Liver (tissue), 3 donors: Measurements from ENCODE around the gene NOP14.

ENCODE experiments used
- ATF3 ChIP-seq: IDR thresholded peaks from 2 replicates; pipeline ENCODE4 v1.6.1; 2016; ENCODE audit warnings: antibody characterized with exemption
- CTCF ChIP-seq: fragments of 150-350 bp; IDR thresholded peaks from 2 replicates; pipeline ENCODE4 v1.5.1; 2017; ENCODE audit warnings: improper control_type of control experiment, low read depth, low read length; ENCODE audit not compliant: missing input control
- EGR1 ChIP-seq, 2 donors: IDR thresholded peaks; 2 replicates each; pipeline ENCODE4 v1.6.1; 2016 to 2018; ENCODE audit warnings: antibody characterized with exemption in 2 of 2, low read depth in 2 of 2
- FOXA1 ChIP-seq: IDR thresholded peaks from 2 replicates; pipeline ENCODE4 v1.6.1; 2016; ENCODE audit warnings: antibody characterized with exemption
- FOXA2 ChIP-seq: IDR thresholded peaks from 2 replicates; pipeline ENCODE4 v1.6.1; 2016; ENCODE audit warnings: antibody characterized with exemption
- GABPA ChIP-seq, 2 donors: IDR thresholded peaks in 1 of 2; conservative IDR thresholded peaks in 1 of 2; 2 replicates each; pipeline ENCODE4 v1.6.1; 2016; ENCODE audit warnings: antibody characterized with exemption in 2 of 2, mild to moderate bottlenecking in 1 of 2, moderate library complexity in 1 of 2
- HNF4G ChIP-seq: IDR thresholded peaks from 2 replicates; pipeline ENCODE4 v1.6.1; 2016; ENCODE audit warnings: antibody characterized with exemption
- JUND ChIP-seq, 2 donors: IDR thresholded peaks; 2 replicates each; pipeline ENCODE4 v1.6.1; 2016; ENCODE audit warnings: antibody characterized with exemption in 2 of 2
- RAD21 ChIP-seq, 2 donors: IDR thresholded peaks; 2 replicates each; pipeline ENCODE4 v1.6.1; 2016; ENCODE audit warnings: antibody characterized with exemption in 2 of 2, mild to moderate bottlenecking in 2 of 2
- TAF1 ChIP-seq: conservative IDR thresholded peaks from 2 replicates; pipeline ENCODE4 v1.6.1; 2016; ENCODE audit warnings: antibody characterized with exemption, mild to moderate bottlenecking
- YY1 ChIP-seq: IDR thresholded peaks from 2 replicates; pipeline ENCODE4 v1.6.1; 2016; ENCODE audit warnings: antibody characterized with exemption, mild to moderate bottlenecking
- TF ChIP-seq, protein P1 (sequence below): IDR thresholded peaks from 2 replicates; pipeline ENCODE4 v1.6.1; 2016; ENCODE audit warnings: antibody characterized with exemption
- TF ChIP-seq, protein P2 (sequence below): IDR thresholded peaks from 2 replicates; pipeline ENCODE4 v1.6.1; 2016; ENCODE audit warnings: antibody characterized with exemption, mild to moderate bottlenecking
- TF ChIP-seq, protein P3 (sequence below): IDR thresholded peaks from 2 replicates; pipeline ENCODE4 v1.6.1; 2016; ENCODE audit warnings: antibody characterized with exemption
- donor health status: healthy.
- donor health status: healthy.

- TF ChIP-seq, protein P1, sequence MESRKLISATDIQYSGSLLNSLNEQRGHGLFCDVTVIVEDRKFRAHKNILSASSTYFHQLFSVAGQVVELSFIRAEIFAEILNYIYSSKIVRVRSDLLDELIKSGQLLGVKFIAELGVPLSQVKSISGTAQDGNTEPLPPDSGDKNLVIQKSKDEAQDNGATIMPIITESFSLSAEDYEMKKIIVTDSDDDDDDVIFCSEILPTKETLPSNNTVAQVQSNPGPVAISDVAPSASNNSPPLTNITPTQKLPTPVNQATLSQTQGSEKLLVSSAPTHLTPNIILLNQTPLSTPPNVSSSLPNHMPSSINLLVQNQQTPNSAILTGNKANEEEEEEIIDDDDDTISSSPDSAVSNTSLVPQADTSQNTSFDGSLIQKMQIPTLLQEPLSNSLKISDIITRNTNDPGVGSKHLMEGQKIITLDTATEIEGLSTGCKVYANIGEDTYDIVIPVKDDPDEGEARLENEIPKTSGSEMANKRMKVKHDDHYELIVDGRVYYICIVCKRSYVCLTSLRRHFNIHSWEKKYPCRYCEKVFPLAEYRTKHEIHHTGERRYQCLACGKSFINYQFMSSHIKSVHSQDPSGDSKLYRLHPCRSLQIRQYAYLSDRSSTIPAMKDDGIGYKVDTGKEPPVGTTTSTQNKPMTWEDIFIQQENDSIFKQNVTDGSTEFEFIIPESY, result no peak
- TF ChIP-seq, protein P2, sequence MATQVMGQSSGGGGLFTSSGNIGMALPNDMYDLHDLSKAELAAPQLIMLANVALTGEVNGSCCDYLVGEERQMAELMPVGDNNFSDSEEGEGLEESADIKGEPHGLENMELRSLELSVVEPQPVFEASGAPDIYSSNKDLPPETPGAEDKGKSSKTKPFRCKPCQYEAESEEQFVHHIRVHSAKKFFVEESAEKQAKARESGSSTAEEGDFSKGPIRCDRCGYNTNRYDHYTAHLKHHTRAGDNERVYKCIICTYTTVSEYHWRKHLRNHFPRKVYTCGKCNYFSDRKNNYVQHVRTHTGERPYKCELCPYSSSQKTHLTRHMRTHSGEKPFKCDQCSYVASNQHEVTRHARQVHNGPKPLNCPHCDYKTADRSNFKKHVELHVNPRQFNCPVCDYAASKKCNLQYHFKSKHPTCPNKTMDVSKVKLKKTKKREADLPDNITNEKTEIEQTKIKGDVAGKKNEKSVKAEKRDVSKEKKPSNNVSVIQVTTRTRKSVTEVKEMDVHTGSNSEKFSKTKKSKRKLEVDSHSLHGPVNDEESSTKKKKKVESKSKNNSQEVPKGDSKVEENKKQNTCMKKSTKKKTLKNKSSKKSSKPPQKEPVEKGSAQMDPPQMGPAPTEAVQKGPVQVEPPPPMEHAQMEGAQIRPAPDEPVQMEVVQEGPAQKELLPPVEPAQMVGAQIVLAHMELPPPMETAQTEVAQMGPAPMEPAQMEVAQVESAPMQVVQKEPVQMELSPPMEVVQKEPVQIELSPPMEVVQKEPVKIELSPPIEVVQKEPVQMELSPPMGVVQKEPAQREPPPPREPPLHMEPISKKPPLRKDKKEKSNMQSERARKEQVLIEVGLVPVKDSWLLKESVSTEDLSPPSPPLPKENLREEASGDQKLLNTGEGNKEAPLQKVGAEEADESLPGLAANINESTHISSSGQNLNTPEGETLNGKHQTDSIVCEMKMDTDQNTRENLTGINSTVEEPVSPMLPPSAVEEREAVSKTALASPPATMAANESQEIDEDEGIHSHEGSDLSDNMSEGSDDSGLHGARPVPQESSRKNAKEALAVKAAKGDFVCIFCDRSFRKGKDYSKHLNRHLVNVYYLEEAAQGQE, result no peak
- TF ChIP-seq CTCF, result no peak
- no peak for TF ChIP-seq ATF3
- no peak for TF ChIP-seq YY1
- TF ChIP-seq EGR1 (IDR thresholded peaks at IDR 0.05; ENCODE audit: low read depth in 2 of 2), result no peak
- no peak for TF ChIP-seq FOXA1
- TF ChIP-seq, protein P3, sequence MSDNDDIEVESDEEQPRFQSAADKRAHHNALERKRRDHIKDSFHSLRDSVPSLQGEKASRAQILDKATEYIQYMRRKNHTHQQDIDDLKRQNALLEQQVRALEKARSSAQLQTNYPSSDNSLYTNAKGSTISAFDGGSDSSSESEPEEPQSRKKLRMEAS, result no peak
- TF ChIP-seq RAD21 (IDR thresholded peaks at IDR 0.05), result no peak
- no peak for TF ChIP-seq GABPA (IDR thresholded peaks at IDR 0.05 in 1 of 2, conservative IDR thresholded peaks at IDR 0.05 in 1 of 2)
- no peak for TF ChIP-seq TAF1
- TF ChIP-seq JUND (IDR thresholded peaks at IDR 0.05), result no peak
- TF ChIP-seq HNF4G, result no peak
- TF ChIP-seq FOXA2, result no peak
These were observed 69.4 kb downstream of the NOP14 start for GRCh38 chr4:2893772-2894171.
